ENCODE data around the gene TMSB4X. TPM values are rescaled to one million over a fixed set of nuclear protein-coding genes. Genes with fewer than 3 reads are reported as not detected.
A peak's percentile ranks its signal among the peaks of the same experiment; 100 is the strongest.
"Not testable (repeated sequence)": the region's sequence is repeated elsewhere in the genome, so short reads cannot be mapped to it uniquely, and the experiment has no call there.

The TMSB4X gene
- total RNA-seq, 1 donor from 2014 or later = 2,397 TPM

- DNase-seq (ENCODE audit: low spot score in 2 of 2) = peak in 1 of 2 donors; percentile 67
- Histone ChIP-seq H3K4me3 (peak overlapping the region; percentile 70 to 78), H3K27me3 (no peaks in the 10 kb centered on the region), H3K9me3 (no peaks in the 10 kb centered on the region), H3K4me1 (peaks cover 0 to 10% of the 10 kb centered on the region in 2 donors), H3K27ac (peak overlapping the region; percentile 86 to 94), H3K36me3 (no peaks in the 10 kb centered on the region)
- intact Hi-C loops (cut with DNase I) = loop anchor here (5.0 to 10.0 kb wide), 4 partner anchors 101 to 419 kb away; no protein-coding TSS in a partner anchor
- TF ChIP-seq CTCF (IDR thresholded peaks at IDR 0.05) = no peak
These were observed 1.2 kb downstream of the TMSB4X start for GRCh38 chrX:12975991-12976558.

GRCh38 chrX:12976819-12977732, 2.2 kb downstream of the TMSB4X start:
- H3K27ac ChIP-seq = peak overlapping the region; percentile 86 to 94
- intact Hi-C loops (cut with DNase I) = loop anchor here (5.0 to 10.0 kb wide), 4 partner anchors 100 to 418 kb away; no protein-coding TSS in a partner anchor

DNA sequence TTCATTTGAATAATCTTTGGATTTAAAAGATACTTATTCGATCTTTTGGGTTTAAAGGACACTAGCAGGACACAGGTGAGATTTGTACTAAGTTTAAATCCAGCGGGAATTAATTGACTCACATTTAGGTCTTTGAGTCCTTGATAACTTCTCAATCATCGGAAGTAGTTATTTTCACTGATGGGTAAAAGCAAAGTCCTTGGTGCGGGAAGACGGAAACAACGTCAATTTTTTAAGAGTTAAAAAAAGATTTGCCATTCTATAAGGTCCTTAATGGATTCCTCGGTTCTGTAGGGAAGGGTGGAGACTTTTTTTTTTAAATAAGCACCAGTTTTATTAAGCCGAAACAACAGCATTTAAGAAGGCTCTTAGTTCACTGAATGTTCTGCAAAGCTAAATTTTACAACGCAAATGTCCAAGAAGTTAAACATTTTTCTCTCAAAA, 2.9 kb downstream of the TMSB4X start:
- TF ChIP-seq CTCF (IDR thresholded peaks at IDR 0.05) = no peak
- intact Hi-C loops (cut with DNase I) = loop anchor here (5.0 to 10.0 kb wide), 4 partner anchors 100 to 417 kb away; no protein-coding TSS in a partner anchor
- Histone ChIP-seq H3K27me3 (no peaks in the 10 kb centered on the region), H3K36me3 (no peaks in the 10 kb centered on the region), H3K9me3 (no peaks in the 10 kb centered on the region), H3K27ac (peak overlapping the region; percentile 44 to 86), H3K4me1 (peaks cover 0 to 5% of the 10 kb centered on the region in 2 donors), H3K4me3 (peak overlapping the region; percentile 70 to 78)
- DNase-seq (ENCODE audit: low spot score in 2 of 2) = no peak

More at GRCh38 chrX:12976819-12977732, 2.2 kb downstream of the TMSB4X start:
- H3K4me1 ChIP-seq; H3K9me3 ChIP-seq; H3K27me3 ChIP-seq; H3K36me3 ChIP-seq; DNase-seq (ENCODE audit: low spot score in 2 of 2): not testable (repeated sequence)
- peak overlapping the region; percentile 70 to 78 for H3K4me3 ChIP-seq

DNA sequence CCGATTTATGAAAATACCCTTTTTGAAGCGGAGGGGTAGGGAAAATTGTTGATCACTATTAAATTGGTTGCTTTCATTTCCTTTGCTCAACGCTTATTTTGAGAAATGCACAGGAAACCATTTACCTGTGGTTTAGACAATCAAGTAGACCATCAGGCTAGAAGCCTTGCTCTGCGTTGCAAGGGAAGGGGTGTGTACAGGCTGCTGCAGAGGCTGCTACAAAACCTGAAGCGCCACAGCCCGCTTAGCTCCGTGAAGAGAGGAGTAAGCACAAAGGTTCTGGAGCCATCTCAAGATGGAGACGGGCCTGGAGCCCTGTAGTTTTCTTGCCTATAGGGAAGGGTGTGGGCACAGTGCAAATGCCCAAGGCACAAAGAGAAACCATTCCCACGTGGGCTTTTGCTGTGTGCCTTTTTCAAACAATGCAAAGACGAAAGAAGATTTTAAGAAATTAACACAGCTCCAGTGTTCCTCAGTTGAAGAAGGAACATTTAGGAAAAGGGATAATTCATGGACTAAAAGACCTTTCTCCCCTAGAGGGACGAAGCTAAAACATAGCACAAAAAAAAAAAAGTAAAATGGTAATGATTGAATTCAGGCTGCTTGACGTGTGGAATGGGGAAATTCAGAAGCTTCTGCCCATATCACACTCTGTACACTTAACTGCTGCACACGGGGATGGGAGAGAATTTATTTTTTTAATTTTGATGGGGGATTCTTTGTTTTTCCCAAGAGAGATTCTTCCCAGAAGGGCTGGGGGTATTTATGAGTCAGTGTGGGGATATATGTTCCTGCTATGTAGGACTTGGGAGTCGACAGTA, 3.5 kb downstream of the TMSB4X start:
- no peaks in the 10 kb centered on the region for H3K27me3 ChIP-seq
- H3K36me3 ChIP-seq = no peaks in the 10 kb centered on the region
- DNase-seq (ENCODE audit: low spot score in 2 of 2) = peak in 1 of 2 donors; percentile 68
- intact Hi-C loops (cut with DNase I) = loop anchor here (5.0 to 10.0 kb wide), 4 partner anchors 99 to 416 kb away; no protein-coding TSS in a partner anchor
- no peak for TF ChIP-seq CTCF (IDR thresholded peaks at IDR 0.05)
- H3K4me3 ChIP-seq = peak overlapping the region; percentile 26 to 78
- peaks cover 0 to 1% of the 10 kb centered on the region in 2 donors for H3K4me1 ChIP-seq
- H3K27ac ChIP-seq = peak overlapping the region; percentile 44 to 86
- no peaks in the 10 kb centered on the region for H3K9me3 ChIP-seq

DNA sequence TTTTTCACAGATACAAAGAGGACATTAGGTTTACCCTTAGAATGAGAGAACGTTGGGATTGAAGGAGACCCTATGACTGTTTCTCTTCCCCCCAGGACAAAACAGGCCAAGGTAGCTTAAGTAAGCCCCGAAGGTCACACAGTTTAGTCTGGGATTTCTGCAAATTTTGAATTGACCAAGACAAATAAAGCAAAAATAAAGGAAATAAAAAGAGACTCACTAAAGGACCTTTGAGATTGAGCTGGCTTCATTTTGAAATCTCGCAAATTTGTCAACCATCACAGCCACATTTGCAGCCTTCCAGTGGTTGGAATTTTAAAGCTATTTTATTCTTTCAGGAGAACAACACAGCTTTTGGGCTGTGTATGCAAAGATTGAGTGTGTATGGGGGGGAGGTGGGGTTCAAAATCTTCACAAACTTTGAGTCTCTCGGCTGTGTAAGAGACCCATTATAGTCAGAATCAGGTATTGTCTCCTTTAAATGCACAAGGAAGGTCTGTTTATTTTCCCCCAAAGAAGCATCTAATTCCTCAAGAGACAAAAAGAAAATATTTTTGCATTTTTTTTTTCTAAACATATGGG, 4.2 kb downstream of the TMSB4X start:
- Histone ChIP-seq H3K4me1 (no peaks in the 10 kb centered on the region), H3K4me3 (peak overlapping the region in 1 of 2 donors; percentile 78), H3K36me3 (no peaks in the 10 kb centered on the region), H3K27ac (peak overlapping the region; percentile 44 to 86), H3K27me3 (no peaks in the 10 kb centered on the region), H3K9me3 (no peaks in the 10 kb centered on the region)
- no peak for DNase-seq (ENCODE audit: low spot score in 2 of 2)
- no peak for TF ChIP-seq CTCF (IDR thresholded peaks at IDR 0.05)
- intact Hi-C loops (cut with DNase I) = loop anchor here (5.0 to 10.0 kb wide), 4 partner anchors 98 to 416 kb away; no protein-coding TSS in a partner anchor
